Type B pancreatic cell (in vitro differentiated cells): ENCODE measurements around the gene TNFRSF9. TPM values are rescaled to one million over a fixed set of nuclear protein-coding genes. Genes with fewer than 3 reads are reported as not detected.

Experiments used
- DNase-seq: peaks from one replicate; pipeline ENCODE4 v3.0.0; 2021; ENCODE audit warnings: mixed read lengths; ENCODE audit not compliant: unreplicated experiment; ENCODE audit errors: extremely low spot score
- H3K27ac Mint-ChIP-seq: 2 replicates; pipeline ENCODE4 v1.8.0; 2021; ENCODE audit warnings: mild to moderate bottlenecking, mixed read lengths
- H3K27me3 Mint-ChIP-seq: 2 replicates; pipeline ENCODE4 v1.8.0; 2021; ENCODE audit warnings: mixed read lengths
- H3K36me3 Mint-ChIP-seq: 2 replicates; pipeline ENCODE4 v1.8.0; 2021; ENCODE audit warnings: mixed read lengths
- H3K4me1 Mint-ChIP-seq: one replicate; pipeline ENCODE4 v1.8.0; 2021; ENCODE audit warnings: mixed read lengths; ENCODE audit not compliant: unreplicated experiment
- H3K4me3 Mint-ChIP-seq: 2 replicates; pipeline ENCODE4 v1.8.0; 2021; ENCODE audit warnings: mild to moderate bottlenecking, mixed read lengths
- H3K9me3 Mint-ChIP-seq: 2 replicates; pipeline ENCODE4 v1.8.0; 2021; ENCODE audit warnings: mixed read lengths
- CTCF ChIP-seq: fragments of 200-600 bp; sonication (generic); conservative IDR thresholded peaks from 2 replicates; pipeline ENCODE4 v1.5.0; 2021; ENCODE audit warnings: antibody characterized with exemption, mild to moderate bottlenecking
- total RNA-seq: library from RNA; stranded (reverse); gene quantifications from 2 replicates; pipeline ENCODE4 v1.2.1, GENCODE V29; 2021; ENCODE audit warnings: low replicate concordance

TNFRSF9 gene
- total RNA-seq, 1 donor from 2014 or later: 0.39 TPM

GRCh38 chr1:7888248-7889081 is 52.2 kb downstream of the TNFRSF9 start:
- Mint-ChIP-seq H3K4me3 (no peak overlapping the region), H3K36me3 (no peaks in the 10 kb centered on the region), H3K9me3 (no peaks in the 10 kb centered on the region), H3K27me3 (peaks cover 25% of the 10 kb centered on the region), H3K27ac (no peak overlapping the region), H3K4me1 (no peaks in the 10 kb centered on the region)
- TF ChIP-seq CTCF: no peak
- no peak for DNase-seq

- H3K4me3 Mint-ChIP-seq: no peak overlapping the region
- H3K36me3 Mint-ChIP-seq: no peaks in the 10 kb centered on the region
- H3K27me3 Mint-ChIP-seq: peaks cover 25% of the 10 kb centered on the region
- DNase-seq: no peak
- no peaks in the 10 kb centered on the region for H3K9me3 Mint-ChIP-seq
- TF ChIP-seq CTCF: no peak
- no peak overlapping the region for H3K27ac Mint-ChIP-seq
- no peaks in the 10 kb centered on the region for H3K4me1 Mint-ChIP-seq
Observed at GRCh38 chr1:7886405-7886745, 54.3 kb downstream of the TNFRSF9 start.

- Mint-ChIP-seq H3K36me3 (no peaks in the 10 kb centered on the region), H3K4me3 (no peak overlapping the region), H3K9me3 (no peaks in the 10 kb centered on the region), H3K27ac (no peak overlapping the region), H3K4me1 (no peaks in the 10 kb centered on the region), H3K27me3 (peaks cover 25% of the 10 kb centered on the region)
- TF ChIP-seq CTCF: no peak
- DNase-seq: no peak
Observed at GRCh38 chr1:7885513-7886404, 54.9 kb downstream of the TNFRSF9 start.

- Mint-ChIP-seq H3K4me1 (no peaks in the 10 kb centered on the region), H3K9me3 (no peaks in the 10 kb centered on the region), H3K27me3 (peaks cover 22% of the 10 kb centered on the region), H3K4me3 (no peak overlapping the region), H3K36me3 (no peaks in the 10 kb centered on the region), H3K27ac (no peak overlapping the region)
- DNase-seq: no peak
- TF ChIP-seq CTCF: no peak
Observed at GRCh38 chr1:7884757-7885156, 55.9 kb downstream of the TNFRSF9 start.

GRCh38 chr1:7879228-7879627 is 61.4 kb downstream of the TNFRSF9 start:
- Mint-ChIP-seq H3K9me3 (peaks cover 5% of the 10 kb centered on the region), H3K36me3 (no peaks in the 10 kb centered on the region), H3K4me3 (no peak overlapping the region), H3K4me1 (no peaks in the 10 kb centered on the region), H3K27ac (no peak overlapping the region), H3K27me3 (no peaks in the 10 kb centered on the region)
- TF ChIP-seq CTCF: no peak
- peak; percentile 18 for DNase-seq
